ENCODE measurements around the gene POU6F1. TPM values are rescaled to one million over a fixed set of nuclear protein-coding genes. Genes with fewer than 3 reads are reported as not detected.

The POU6F1 gene
- total RNA-seq, 5 donors from 2014 or later (not counting 1 experiment from before 2014, with no cell fraction given), result 29.4 to 61.9 (median 45.4) TPM

GRCh38 chr12:51244269-51244668 lies 26.4 kb upstream of the POU6F1 start:
- Histone ChIP-seq H3K9me3 (no peaks in the 10 kb centered on the region), H3K4me3 (ENCODE audit: control insufficient read depth in 1 of 2, extremely low read depth in 1 of 2, low read length in 1 of 2) (no peak overlapping the region), H3K27me3 (replicated peaks in 1 of 2; ENCODE audit: control insufficient read depth in 2 of 2, extremely low read depth in 1 of 2, insufficient read depth in 2 of 2, low read length in 1 of 2) (no peaks in the 10 kb centered on the region), H3K4me1 (ENCODE audit: control insufficient read depth in 1 of 2, extremely low read depth in 1 of 2, insufficient read depth in 2 of 2, low read length in 2 of 2) (peaks cover 42 to 65% of the 10 kb centered on the region in 2 experiments), H3K36me3 (ENCODE audit: control insufficient read depth in 2 of 2, extremely low read depth in 1 of 2, insufficient read depth in 1 of 2, low read length in 1 of 2) (peaks cover 0 to 50% of the 10 kb centered on the region in 2 donors), H3K27ac (ENCODE audit: low read length) (no peak overlapping the region)
- DNase-seq (no peak), ATAC-seq (replicated peaks in 1 of 4) (no peak)
- H3K4me1 Mint-ChIP-seq, result peaks cover 73 to 79% (median 78%) of the 10 kb centered on the region in 3 donors
- no peaks in the 10 kb centered on the region for H3K9me3 Mint-ChIP-seq
- H3K27me3 Mint-ChIP-seq, result no peaks in the 10 kb centered on the region
- WGBS (ENCODE audit: insufficient coverage), result 50% methylated on average over 1 of the region's 4 CpGs
- peaks cover 39% of the 10 kb centered on the region for H3K36me3 Mint-ChIP-seq
- H3K27ac Mint-ChIP-seq, result peak overlapping the region; percentile 15 to 53
- POLR2A ChIA-PET, result interaction anchor here (0.7 to 1.9 kb wide), 3 partner anchors 14 to 26 kb away, joined by 3 to 10 read pairs (median 3); partner anchors contain the start of gene POU6F1 (in 1 of the 2)
- no peak overlapping the region for H3K4me3 Mint-ChIP-seq
- CTCF ChIA-PET, result interaction anchor here (0.6 to 1.3 kb wide), 7 partner anchors 26 to 651 kb away, joined by 3 to 6 read pairs (median 4); no protein-coding TSS in a partner anchor

- Mint-ChIP-seq H3K36me3 (peaks cover 39% of the 10 kb centered on the region), H3K27ac (peak overlapping the region; percentile 8 to 29), H3K4me3 (peak overlapping the region; percentile 4 to 18 (median 17)), H3K4me1 (peaks cover 72 to 75% (median 75%) of the 10 kb centered on the region in 3 donors), H3K27me3 (no peaks in the 10 kb centered on the region), H3K9me3 (no peaks in the 10 kb centered on the region)
- no peak for ATAC-seq (replicated peaks in 1 of 4)
- Histone ChIP-seq H3K27me3 (replicated peaks in 1 of 2; ENCODE audit: control insufficient read depth in 2 of 2, extremely low read depth in 1 of 2, insufficient read depth in 2 of 2, low read length in 1 of 2) (no peaks in the 10 kb centered on the region), H3K4me1 (ENCODE audit: control insufficient read depth in 1 of 2, extremely low read depth in 1 of 2, insufficient read depth in 2 of 2, low read length in 2 of 2) (peaks cover 34 to 59% of the 10 kb centered on the region in 2 experiments), H3K4me3 (ENCODE audit: control insufficient read depth in 1 of 2, extremely low read depth in 1 of 2, low read length in 1 of 2) (no peak overlapping the region), H3K27ac (ENCODE audit: low read length) (no peak overlapping the region), H3K36me3 (ENCODE audit: control insufficient read depth in 2 of 2, extremely low read depth in 1 of 2, insufficient read depth in 1 of 2, low read length in 1 of 2) (peaks cover 0 to 50% of the 10 kb centered on the region in 2 donors), H3K9me3 (no peaks in the 10 kb centered on the region)
- CTCF ChIA-PET, result no interaction called here
- no peak for DNase-seq
- WGBS (ENCODE audit: insufficient coverage), result 79% methylated on average over 5 of the region's 7 CpGs
- POLR2A ChIA-PET, result interaction anchor here in 1 of 2 donors (1.9 kb wide), 1 partner anchor 25 kb away, joined by 10 read pairs; the partner anchor contains the start of gene POU6F1
These were observed 25.0 kb upstream of the POU6F1 start for GRCh38 chr12:51242876-51243275.

GRCh38 chr12:51242120-51242519 lies 24.3 kb upstream of the POU6F1 start:
- H3K4me1 Mint-ChIP-seq, result peaks cover 68 to 70% (median 70%) of the 10 kb centered on the region in 3 donors
- no peaks in the 10 kb centered on the region for H3K9me3 ChIP-seq
- peaks cover 27 to 54% of the 10 kb centered on the region in 2 experiments for H3K4me1 ChIP-seq (ENCODE audit: control insufficient read depth in 1 of 2, extremely low read depth in 1 of 2, insufficient read depth in 2 of 2, low read length in 2 of 2)
- no peak for DNase-seq
- no peaks in the 10 kb centered on the region for H3K27me3 Mint-ChIP-seq
- H3K36me3 ChIP-seq (ENCODE audit: control insufficient read depth in 2 of 2, extremely low read depth in 1 of 2, insufficient read depth in 1 of 2, low read length in 1 of 2), result peaks cover 0 to 50% of the 10 kb centered on the region in 2 donors
- CTCF ChIA-PET, result no interaction called here
- POLR2A ChIA-PET, result interaction anchor here in 1 of 2 donors (0.7 to 1.3 kb wide), 2 partner anchors 24 to 79 kb away, joined by 3 read pairs; partner anchors contain the start of gene POU6F1
- H3K36me3 Mint-ChIP-seq, result peaks cover 39% of the 10 kb centered on the region
- no peaks in the 10 kb centered on the region for H3K27me3 ChIP-seq (replicated peaks in 1 of 2; ENCODE audit: control insufficient read depth in 2 of 2, extremely low read depth in 1 of 2, insufficient read depth in 2 of 2, low read length in 1 of 2)
- peak overlapping the region; percentile 21 to 96 (median 48) for H3K4me3 Mint-ChIP-seq
- WGBS (ENCODE audit: insufficient coverage), result 86% methylated on average over 3 of the region's 7 CpGs
- H3K27ac ChIP-seq (ENCODE audit: low read length), result no peak overlapping the region
- no peaks in the 10 kb centered on the region for H3K9me3 Mint-ChIP-seq
- no peak overlapping the region for H3K4me3 ChIP-seq (ENCODE audit: control insufficient read depth in 1 of 2, extremely low read depth in 1 of 2, low read length in 1 of 2)
- no peak for ATAC-seq (replicated peaks in 1 of 4)
- H3K27ac Mint-ChIP-seq, result peak overlapping the region; percentile 30 to 75

- H3K27ac Mint-ChIP-seq, result peak overlapping the region; percentile 95 to 100
- WGBS (ENCODE audit: insufficient coverage), result no CpG with 5 or more reads among the region's 2 CpGs
- H3K4me3 ChIP-seq (ENCODE audit: control insufficient read depth in 1 of 2, extremely low read depth in 1 of 2, low read length in 1 of 2), result no peak overlapping the region
- ATAC-seq (replicated peaks in 1 of 4) (no peak), DNase-seq (no peak)
- H3K27me3 ChIP-seq (replicated peaks in 1 of 2; ENCODE audit: control insufficient read depth in 2 of 2, extremely low read depth in 1 of 2, insufficient read depth in 2 of 2, low read length in 1 of 2), result no peaks in the 10 kb centered on the region
- peaks cover 15 to 43% of the 10 kb centered on the region in 2 experiments for H3K4me1 ChIP-seq (ENCODE audit: control insufficient read depth in 1 of 2, extremely low read depth in 1 of 2, insufficient read depth in 2 of 2, low read length in 2 of 2)
- H3K9me3 Mint-ChIP-seq, result no peaks in the 10 kb centered on the region
- CTCF ChIA-PET, result interaction anchor here in 1 of 2 donors (1.3 kb wide), 1 partner anchor 100 kb away, joined by 3 read pairs; no protein-coding TSS in a partner anchor
- peaks cover 0 to 50% of the 10 kb centered on the region in 2 donors for H3K36me3 ChIP-seq (ENCODE audit: control insufficient read depth in 2 of 2, extremely low read depth in 1 of 2, insufficient read depth in 1 of 2, low read length in 1 of 2)
- no peaks in the 10 kb centered on the region for H3K27me3 Mint-ChIP-seq
- peak overlapping the region; percentile 14 for H3K27ac ChIP-seq (ENCODE audit: low read length)
- H3K4me1 Mint-ChIP-seq, result peaks cover 57 to 58% (median 58%) of the 10 kb centered on the region in 3 donors
- peaks cover 39% of the 10 kb centered on the region for H3K36me3 Mint-ChIP-seq
- POLR2A ChIA-PET, result interaction anchor here (0.8 to 1.3 kb wide), 2 partner anchors 23 to 24 kb away, joined by 3 read pairs; partner anchors contain the start of gene POU6F1 (in 1 of the 2)
- H3K4me3 Mint-ChIP-seq, result peak overlapping the region; percentile 96 to 97 (median 96)
- no peaks in the 10 kb centered on the region for H3K9me3 ChIP-seq
These were observed 23.1 kb upstream of the POU6F1 start for GRCh38 chr12:51240971-51241370.

GRCh38 chr12:51238510-51239334 lies 20.9 kb upstream of the POU6F1 start, which contains the start of gene DAZAP2:
TSS of gene DAZAP2 (plus strand) at chr12:51238826. CDS start at chr12:51238908, 82 bp downstream.
- WGBS (ENCODE audit: insufficient coverage), result under 1% methylated on average over 62 of the region's 70 CpGs
- Mint-ChIP-seq H3K27me3 (no peaks in the 10 kb centered on the region), H3K4me1 (peaks cover 42 to 46% (median 44%) of the 10 kb centered on the region in 3 donors), H3K36me3 (peaks cover 30% of the 10 kb centered on the region), H3K4me3 (peak within 1 kb of the TSS; percentile 96 to 97 (median 96)), H3K27ac (peak within 1 kb of the TSS; percentile 99 to 100), H3K9me3 (no peaks in the 10 kb centered on the region)
- H3K27ac ChIP-seq (ENCODE audit: low read length), result peak within 1 kb of the TSS; percentile 100
- H3K4me1 ChIP-seq (ENCODE audit: control insufficient read depth in 1 of 2, extremely low read depth in 1 of 2, insufficient read depth in 2 of 2, low read length in 2 of 2), result peaks cover 13 to 41% of the 10 kb centered on the region in 2 experiments
- ChIA-PET POLR2A (interaction anchor here (0.6 to 1.7 kb wide), 7 partner anchors 20 to 1615 kb away, joined by 3 to 22 read pairs (median 5); partner anchors contain the start of genes CSRNP2 (in 1 of the 2) and POU6F1 (in 1 of the 2)), CTCF (interaction anchor here (0.5 to 1.7 kb wide), 10 partner anchors 18 to 473 kb away, joined by 3 to 27 read pairs (median 4); partner anchors contain the start of gene POU6F1 (in 1 of the 2))
- no peaks in the 10 kb centered on the region for H3K9me3 ChIP-seq
- H3K27me3 ChIP-seq (replicated peaks in 1 of 2; ENCODE audit: control insufficient read depth in 2 of 2, extremely low read depth in 1 of 2, insufficient read depth in 2 of 2, low read length in 1 of 2), result no peaks in the 10 kb centered on the region
- H3K36me3 ChIP-seq (ENCODE audit: control insufficient read depth in 2 of 2, extremely low read depth in 1 of 2, insufficient read depth in 1 of 2, low read length in 1 of 2), result peaks cover 0 to 39% of the 10 kb centered on the region in 2 donors
- peak within 1 kb of the TSS; percentile 98 to 99 for H3K4me3 ChIP-seq (ENCODE audit: control insufficient read depth in 1 of 2, extremely low read depth in 1 of 2, low read length in 1 of 2)
- ATAC-seq (replicated peaks in 1 of 4) (peak; percentile 89 to 94 (median 92)), DNase-seq (peak; percentile 86 to 98 (median 92))

All from T-cell (primary cell).